ENCODE data around the gene SHROOM3. TPM values are rescaled to one million over a fixed set of nuclear protein-coding genes. Genes with fewer than 3 reads are reported as not detected.

The SHROOM3 gene
- total and polyA plus RNA-seq, 2 donors (not counting 1 experiment from before 2014, with no cell fraction given), result 0.91 to 1.5 TPM

DNA sequence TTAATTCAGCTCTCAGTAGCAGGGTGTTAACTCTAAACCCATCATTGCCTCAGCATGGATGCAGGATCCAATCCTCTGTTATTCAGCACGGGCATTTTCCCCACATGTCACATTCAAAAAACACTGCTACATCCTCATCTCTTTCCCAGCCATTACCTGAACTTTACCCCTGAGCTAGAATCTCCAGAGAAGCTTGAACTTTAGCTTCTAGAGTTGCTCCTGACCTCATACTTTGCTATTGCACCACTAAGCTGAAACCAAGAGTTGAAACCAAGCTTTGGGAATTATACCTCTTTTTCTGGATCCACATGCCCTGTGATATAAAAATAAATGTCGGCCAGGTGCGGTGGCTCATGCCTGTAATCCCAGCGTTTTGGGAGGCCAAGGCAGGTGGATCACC, 90.7 kb downstream of the SHROOM3 start:
- Histone ChIP-seq H3K9me3 (ENCODE audit: control extremely low read depth in 1 of 3, control insufficient read depth in 2 of 3, insufficient read depth in 1 of 3, low read length in 2 of 3) (no peaks in the 10 kb centered on the region), H3K4me2 (replicated peaks; ENCODE audit: low read depth, low read length, poor library complexity, severe bottlenecking) (no peak overlapping the region), H2AFZ (ENCODE audit: insufficient read depth, low read depth, low read length, poor library complexity, severe bottlenecking) (no peak overlapping the region), H3K4me1 (ENCODE audit: control insufficient read depth in 2 of 2, insufficient read depth in 2 of 2, low read length in 2 of 2) (no peaks in the 10 kb centered on the region), H3K27ac (ENCODE audit: low read length in 2 of 2) (no peak overlapping the region), H3K9ac (ENCODE audit: low read length) (no peak overlapping the region), H3K4me3 (ENCODE audit: control extremely low read depth in 1 of 5, extremely low read depth in 1 of 5, insufficient read depth in 1 of 5, low read depth in 2 of 5, low read length in 4 of 5) (no peak overlapping the region), H3K36me3 (replicated peaks in 1 of 2; ENCODE audit: control extremely low read depth in 1 of 2, control insufficient read depth in 1 of 2, extremely low read depth in 1 of 2, insufficient read depth in 2 of 2, low read length in 1 of 2) (no peaks in the 10 kb centered on the region), H3K79me2 (ENCODE audit: control insufficient read depth, insufficient read depth, low read length) (no peaks in the 10 kb centered on the region), H4K20me1 (ENCODE audit: control insufficient read depth, insufficient read depth, low read length, poor library complexity, severe bottlenecking) (no peaks in the 10 kb centered on the region), H3K27me3 (replicated peaks in 1 of 4; ENCODE audit: control extremely low read depth in 1 of 4, control insufficient read depth in 3 of 4, insufficient read depth in 4 of 4, low read length in 3 of 4) (no peaks in the 10 kb centered on the region)
- Mint-ChIP-seq H3K27ac (no peak overlapping the region), H3K4me1 (no peaks in the 10 kb centered on the region), H3K9me3 (ENCODE audit: insufficient read depth) (no peaks in the 10 kb centered on the region), H3K4me3 (no peak overlapping the region), H3K27me3 (peaks cover 17% of the 10 kb centered on the region)
- 88% methylated on average over 2 of the region's 4 CpGs for WGBS (ENCODE audit: insufficient coverage)
- ChIA-PET POLR2A (no interaction called here), CTCF (no interaction called here)
- intact Hi-C loops (cut with micrococcal nuclease), result no loop called here
- DNase-seq (no peak), ATAC-seq (ENCODE audit: low read depth) (no peak)
- TF ChIP-seq CTCF (IDR thresholded peaks at IDR 0.05), result no peak
- TF ChIP-seq EZH2 (IDR thresholded peaks at IDR 0.05; ENCODE audit: borderline replicate concordance, insufficient read depth, low read depth, low read length, poor library complexity, severe bottlenecking), result no peak

GRCh38 chr4:76526585-76526990, 91.6 kb downstream of the SHROOM3 start:
- Histone ChIP-seq H3K36me3 (replicated peaks in 1 of 2; ENCODE audit: control extremely low read depth in 1 of 2, control insufficient read depth in 1 of 2, extremely low read depth in 1 of 2, insufficient read depth in 2 of 2, low read length in 1 of 2) (no peaks in the 10 kb centered on the region), H3K4me2 (replicated peaks; ENCODE audit: low read depth, low read length, poor library complexity, severe bottlenecking) (no peak overlapping the region), H2AFZ (ENCODE audit: insufficient read depth, low read depth, low read length, poor library complexity, severe bottlenecking) (no peak overlapping the region), H3K27ac (ENCODE audit: low read length in 2 of 2) (no peak overlapping the region), H4K20me1 (ENCODE audit: control insufficient read depth, insufficient read depth, low read length, poor library complexity, severe bottlenecking) (no peaks in the 10 kb centered on the region), H3K27me3 (replicated peaks in 1 of 4; ENCODE audit: control extremely low read depth in 1 of 4, control insufficient read depth in 3 of 4, insufficient read depth in 4 of 4, low read length in 3 of 4) (no peaks in the 10 kb centered on the region), H3K4me1 (ENCODE audit: control insufficient read depth in 2 of 2, insufficient read depth in 2 of 2, low read length in 2 of 2) (no peaks in the 10 kb centered on the region), H3K79me2 (ENCODE audit: control insufficient read depth, insufficient read depth, low read length) (no peaks in the 10 kb centered on the region), H3K9me3 (ENCODE audit: control extremely low read depth in 1 of 3, control insufficient read depth in 2 of 3, insufficient read depth in 1 of 3, low read length in 2 of 3) (no peaks in the 10 kb centered on the region), H3K4me3 (ENCODE audit: control extremely low read depth in 1 of 5, extremely low read depth in 1 of 5, insufficient read depth in 1 of 5, low read depth in 2 of 5, low read length in 4 of 5) (no peak overlapping the region), H3K9ac (ENCODE audit: low read length) (no peak overlapping the region)
- H3K9me3 Mint-ChIP-seq (ENCODE audit: insufficient read depth), result no peaks in the 10 kb centered on the region
- no peaks in the 10 kb centered on the region for H3K4me1 Mint-ChIP-seq
- ChIA-PET CTCF (no interaction called here), POLR2A (no interaction called here)
- ATAC-seq (ENCODE audit: low read depth) (no peak), DNase-seq (no peak)
- H3K4me3 Mint-ChIP-seq, result no peak overlapping the region
- WGBS (ENCODE audit: insufficient coverage), result no CpG with 5 or more reads among the region's 2 CpGs
- no peak for TF ChIP-seq EZH2 (IDR thresholded peaks at IDR 0.05; ENCODE audit: borderline replicate concordance, insufficient read depth, low read depth, low read length, poor library complexity, severe bottlenecking)
- intact Hi-C loops (cut with micrococcal nuclease), result no loop called here
- no peak overlapping the region for H3K27ac Mint-ChIP-seq
- peaks cover 19% of the 10 kb centered on the region for H3K27me3 Mint-ChIP-seq
